Activated CD4-positive, alpha-beta T cell treated with anti-CD3 and anti-CD28 coated beads, Interleukin-2, Interleukin-6, amounts not matched to agents 100 ng/mL and 50 ng/mL, durations not matched to agents 16 hours and 8 hours (primary cell): Measurements from ENCODE around the gene TENM3.
A peak's percentile ranks its signal among the peaks of the same experiment; 100 is the strongest.
"Not testable (repeated sequence)": the region's sequence is repeated elsewhere in the genome, so short reads cannot be mapped to it uniquely, and the experiment has no call there.

Source experiments
- DNase-seq: peaks from one replicate; pipeline ENCODE4 v3.0.0-alpha.2; 2020

The TENM3 gene

DNA sequence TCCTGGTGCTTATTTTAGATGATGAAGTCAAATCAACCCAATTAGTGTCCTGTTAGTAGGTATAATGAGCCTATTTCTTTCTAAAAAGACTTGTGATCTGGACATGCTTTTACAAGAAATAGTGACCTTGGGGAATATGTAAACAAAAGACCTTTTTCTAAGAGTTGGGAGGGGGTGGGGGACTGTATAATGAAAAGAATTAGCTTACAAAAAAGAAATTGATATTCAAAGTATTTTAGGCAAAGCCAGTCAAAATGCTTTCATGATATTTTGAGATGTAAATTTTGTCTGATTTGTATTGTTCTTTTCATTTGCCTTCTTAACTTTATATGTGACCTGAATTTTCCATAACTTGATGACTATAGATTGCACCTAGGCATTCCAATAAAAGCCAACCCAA, 559.4 kb downstream of the TENM3 start:
- DNase-seq, result no peak

DNA sequence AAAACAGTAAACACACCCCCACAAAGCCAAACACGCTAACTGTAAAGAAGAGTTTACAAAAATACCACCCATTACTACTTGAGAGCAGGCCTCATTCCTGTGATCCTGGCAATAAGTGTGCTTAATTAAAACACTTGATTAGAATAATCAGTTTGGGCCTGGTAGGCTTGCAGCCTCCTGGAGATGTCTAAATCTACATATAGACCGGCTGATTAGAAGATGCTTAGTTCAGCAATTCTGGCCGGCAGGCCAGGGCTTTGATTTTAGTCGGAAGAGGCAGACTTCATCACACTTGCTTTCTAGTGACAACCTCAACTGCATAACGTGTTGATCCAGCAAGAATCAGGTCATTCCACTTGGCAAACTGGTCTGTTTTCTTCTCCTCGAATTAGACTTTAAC, 560.0 kb downstream of the TENM3 start:
- DNase-seq, result no peak

DNA sequence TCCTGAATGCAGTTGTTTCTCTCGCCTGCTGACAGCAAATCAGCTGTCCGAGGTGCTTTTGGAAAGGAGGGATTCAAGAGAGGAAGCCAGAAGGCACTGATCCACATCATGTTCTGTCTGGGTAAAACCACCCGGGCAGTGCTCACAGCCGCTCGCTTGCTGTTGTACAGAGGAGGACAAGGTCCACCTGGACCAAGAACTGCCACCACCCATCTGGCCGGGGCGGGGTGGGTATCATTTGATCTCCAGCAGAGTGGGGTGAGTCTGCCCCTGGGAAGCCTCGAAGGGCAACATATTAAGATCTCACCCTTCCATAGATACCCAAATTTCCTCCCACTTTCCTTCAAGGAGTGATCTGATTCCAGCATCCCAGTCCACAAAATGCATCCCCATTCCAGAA, 560.9 kb downstream of the TENM3 start:
- DNase-seq, result no peak

DNA sequence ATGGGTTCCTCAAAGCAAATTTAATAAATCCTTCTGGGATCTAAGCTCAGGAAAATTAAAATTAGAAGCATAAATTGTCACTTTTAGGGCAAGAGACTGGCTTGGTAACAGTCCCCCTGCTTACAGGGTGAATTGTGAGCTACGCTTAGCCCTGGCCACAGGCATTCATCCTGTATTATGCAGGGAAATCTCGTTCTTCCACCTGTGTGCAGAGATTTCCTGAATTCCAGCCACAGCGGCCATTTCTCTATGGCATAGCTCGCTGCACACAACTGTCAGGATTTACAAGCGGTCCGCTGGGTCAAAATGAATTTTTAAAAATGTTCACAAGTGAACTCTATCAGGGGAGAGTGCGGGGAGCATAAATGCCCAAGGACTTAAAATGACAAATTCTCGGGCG, 562.1 kb downstream of the TENM3 start:
- no peak for DNase-seq

DNA sequence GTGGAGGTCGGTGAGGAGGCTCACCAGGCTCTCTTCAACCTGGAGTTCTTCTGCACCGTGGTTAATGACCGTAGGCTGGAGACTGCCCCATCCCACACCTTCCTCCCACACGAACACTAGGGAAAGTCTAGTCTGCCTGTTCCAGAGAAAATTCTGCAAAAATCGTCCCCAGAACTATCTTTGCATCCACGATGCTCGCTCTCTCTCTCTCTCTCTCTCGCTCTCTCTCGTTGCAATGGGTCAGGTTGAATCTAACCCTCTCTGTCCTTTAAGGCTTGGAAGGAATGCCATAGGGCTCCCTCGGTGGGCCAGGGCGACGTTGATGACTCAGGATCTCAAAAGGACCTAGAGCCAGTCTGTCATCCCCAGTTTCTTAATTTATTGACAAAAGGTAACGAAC, 562.5 kb downstream of the TENM3 start:
- DNase-seq, result no peak

DNA sequence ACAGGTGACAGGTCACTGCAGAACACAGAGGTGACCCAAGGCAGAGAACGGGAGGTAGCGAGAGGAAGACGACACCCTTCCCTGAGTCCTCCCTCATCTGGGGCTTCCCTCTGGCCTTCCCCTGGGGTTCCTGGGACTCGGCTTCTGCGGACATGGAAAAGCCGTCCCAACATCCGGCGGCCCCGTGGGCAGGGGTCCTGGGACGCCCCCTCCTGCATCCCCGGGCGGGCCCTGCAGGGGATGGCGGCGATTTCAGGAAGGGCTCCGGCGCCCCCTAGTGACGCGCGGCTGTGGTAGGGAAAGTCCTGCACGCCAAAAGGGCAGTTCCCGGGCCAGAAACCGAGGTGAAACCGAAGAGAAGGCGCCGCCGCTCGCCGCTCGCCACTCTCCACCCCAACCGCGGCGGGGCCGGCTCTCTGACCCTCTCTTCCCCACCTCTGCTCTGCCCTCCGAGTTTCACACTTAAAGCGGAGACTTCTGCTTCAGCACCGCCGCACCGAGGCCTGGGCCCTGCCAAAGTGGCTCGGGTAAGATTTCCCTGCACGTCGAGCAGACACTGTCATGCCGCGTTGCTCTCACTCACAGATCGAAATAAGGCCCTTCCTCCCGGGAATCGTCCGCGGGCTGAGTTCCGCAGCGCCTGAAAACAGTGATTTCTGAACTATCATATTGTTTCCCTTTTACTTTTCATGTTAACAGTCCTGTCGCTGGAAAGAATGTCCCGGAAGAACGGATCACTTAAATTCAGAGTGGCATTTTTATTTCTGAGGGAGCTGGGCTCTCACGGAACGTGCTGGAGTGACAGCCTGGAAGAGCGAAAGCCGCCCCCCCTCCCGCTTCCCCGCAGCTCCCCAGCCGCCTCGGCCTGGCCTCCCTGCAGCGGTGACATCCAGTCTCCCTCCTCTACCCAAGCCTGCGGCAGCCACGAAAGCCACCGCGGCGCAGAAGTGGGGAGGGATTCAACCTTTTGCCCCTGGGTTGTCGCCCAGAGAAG, 563.4 kb downstream of the TENM3 start:
- DNase-seq, result peak; percentile 81

DNA sequence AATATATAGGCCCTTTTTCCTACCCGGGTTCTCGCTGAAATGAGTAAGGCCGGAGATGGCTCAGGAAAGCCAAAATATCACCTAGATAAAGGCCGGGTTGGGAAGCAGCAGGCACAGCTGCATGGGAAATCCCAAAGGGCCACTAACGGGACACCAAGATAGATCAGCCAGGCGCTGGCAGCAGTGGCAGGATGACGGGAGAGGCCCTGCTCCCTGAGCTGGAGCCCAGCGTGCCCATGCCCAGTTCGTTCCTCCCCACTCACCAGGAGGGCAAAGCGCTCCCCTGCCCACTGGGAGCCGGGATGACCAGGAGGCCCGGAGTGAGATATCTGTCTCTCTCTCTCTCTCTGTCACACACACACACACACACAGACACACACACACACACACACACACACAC, 564.1 kb downstream of the TENM3 start:
- DNase-seq, result no peak

DNA sequence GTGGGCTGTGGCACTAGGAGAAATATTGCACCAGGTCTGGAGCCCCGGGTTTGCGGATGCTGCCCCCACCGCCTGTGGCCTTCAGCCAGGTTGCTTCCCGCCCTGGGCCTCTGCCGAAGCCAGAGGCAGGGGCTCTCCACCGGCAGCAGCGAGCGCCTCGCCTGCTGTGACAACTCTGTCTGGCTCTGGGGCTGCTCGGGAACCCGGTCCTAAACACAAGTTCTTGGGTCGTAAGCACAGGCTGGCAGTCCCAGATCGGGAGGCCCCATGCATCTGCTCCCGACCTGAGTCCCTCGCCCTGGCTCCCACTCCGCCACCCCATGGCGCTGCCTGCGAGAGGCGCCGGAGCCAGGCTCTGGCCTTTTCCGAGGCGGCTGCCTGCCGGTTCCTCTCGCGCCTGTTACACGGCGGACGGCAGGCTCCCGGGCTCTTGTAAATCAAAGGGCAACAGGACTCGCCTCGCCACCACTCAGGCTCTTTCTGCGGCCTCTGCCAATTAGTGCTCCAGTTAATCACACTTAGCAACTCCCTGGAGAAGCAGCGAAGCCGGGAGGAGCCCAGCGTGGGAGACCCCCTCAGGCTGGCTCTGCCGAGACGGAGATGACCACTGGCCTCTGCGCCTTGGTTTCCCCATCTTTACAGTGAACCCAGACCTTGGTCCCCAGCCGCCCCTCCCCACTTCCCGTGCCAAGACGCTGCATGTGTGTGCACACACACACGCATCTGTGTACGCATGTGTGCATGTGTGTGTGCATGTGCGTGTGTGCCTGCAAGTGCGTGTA, 564.8 kb downstream of the TENM3 start:
- DNase-seq, result no peak

DNA sequence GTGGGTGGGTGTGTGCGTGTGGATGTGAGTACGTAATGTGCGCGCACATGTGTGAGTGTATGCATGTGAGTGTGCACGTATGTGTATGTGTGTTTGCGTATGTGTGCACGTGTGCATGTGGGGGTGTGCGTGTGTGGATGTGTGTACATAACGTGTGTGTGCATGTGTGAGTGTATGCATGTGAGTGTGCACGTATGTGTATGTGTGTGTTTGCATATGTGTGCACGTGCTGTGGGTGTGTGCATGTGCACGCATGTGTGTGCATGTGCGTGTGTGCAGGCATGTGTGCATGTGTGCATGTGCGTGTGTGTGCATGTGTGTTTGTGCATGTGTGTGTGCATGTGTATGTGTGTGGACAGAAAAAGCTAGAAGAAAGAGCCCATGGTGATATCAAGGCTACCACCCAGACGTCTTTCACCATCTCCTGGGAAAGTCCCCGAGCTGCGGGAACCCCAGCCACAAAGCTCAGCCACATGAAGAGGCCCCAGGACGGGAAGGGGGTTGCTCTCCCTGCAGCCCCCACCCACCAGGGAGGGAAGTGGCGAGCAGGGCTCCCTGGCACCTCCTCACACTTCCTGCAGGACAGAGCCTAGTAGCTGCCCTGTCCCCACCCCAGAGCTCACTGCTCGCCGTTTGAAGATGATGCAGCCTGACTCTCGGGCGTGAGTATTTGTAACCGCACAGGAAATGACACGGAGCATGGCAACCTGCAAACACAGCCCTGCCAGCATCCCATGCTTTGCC, 565.6 kb downstream of the TENM3 start:
- peak; percentile 89 for DNase-seq

DNA sequence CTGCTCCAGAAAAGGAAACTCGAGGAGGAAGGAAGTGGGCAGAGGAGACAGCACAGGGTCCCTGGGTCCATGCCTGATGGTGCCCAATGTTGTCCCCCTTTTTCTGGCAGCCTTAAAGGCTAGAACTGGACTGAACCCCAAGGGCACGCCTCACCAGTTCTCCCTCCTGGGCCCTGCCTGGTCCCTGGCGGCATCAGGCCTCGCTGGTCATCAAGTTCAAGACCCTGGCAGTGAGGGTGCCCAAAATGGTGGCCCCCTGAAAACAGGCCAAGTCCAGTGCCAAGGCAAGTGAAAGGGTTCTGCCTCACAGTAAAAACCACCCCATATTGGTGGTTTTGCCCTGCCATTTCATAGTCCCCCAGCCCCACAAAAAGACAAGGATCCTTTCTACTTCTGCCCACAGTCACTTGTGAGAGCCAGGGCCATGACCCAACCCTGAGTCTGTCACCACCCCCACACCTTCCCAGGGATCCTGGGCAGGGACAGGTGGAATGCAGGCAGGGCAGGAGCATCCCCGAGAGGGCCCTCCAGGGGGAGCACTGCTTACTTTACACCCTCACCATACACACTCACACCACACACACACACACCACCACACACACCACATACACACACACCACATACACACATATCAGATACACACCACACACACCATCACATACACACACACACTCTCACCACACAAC, 566.4 kb downstream of the TENM3 start:
- DNase-seq, result peak; percentile 40

DNA sequence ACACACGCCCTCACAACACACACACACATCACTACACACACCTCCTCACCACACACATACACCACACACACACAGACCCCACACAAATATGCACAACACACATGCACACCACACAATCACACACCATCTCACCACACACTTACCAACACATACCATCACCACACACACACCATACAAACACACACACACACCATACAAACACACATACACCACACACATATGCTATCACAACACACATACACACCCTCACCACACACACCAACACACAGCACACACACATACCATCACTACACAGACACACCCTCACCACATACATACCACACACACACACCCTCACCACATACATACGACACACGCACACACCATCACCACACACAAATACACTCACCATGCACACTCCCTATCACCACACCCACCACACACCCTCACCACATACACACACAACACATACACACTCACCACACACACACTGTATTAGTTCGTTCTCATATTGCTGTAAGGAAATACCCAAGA, 567.0 kb downstream of the TENM3 start:
- DNase-seq, result no peak

DNA sequence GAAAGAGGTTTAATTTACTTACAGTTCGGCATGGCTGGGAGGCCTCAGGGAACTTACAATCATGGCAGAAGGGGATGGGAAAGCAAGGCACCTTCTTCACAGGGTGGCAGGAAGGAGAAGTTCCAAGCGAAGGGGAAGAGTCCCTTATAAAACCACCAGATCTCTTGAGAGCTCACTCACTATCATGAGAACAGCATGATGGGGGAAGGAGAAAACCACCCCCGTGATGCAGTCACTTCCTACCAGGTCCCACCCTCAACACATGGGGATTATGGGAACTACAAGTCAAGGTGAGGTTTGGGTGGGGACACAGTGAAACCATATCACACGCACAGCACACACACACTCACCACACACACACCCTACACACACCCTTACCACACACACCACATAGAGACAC, 569.7 kb downstream of the TENM3 start:
- DNase-seq, result no peak

DNA sequence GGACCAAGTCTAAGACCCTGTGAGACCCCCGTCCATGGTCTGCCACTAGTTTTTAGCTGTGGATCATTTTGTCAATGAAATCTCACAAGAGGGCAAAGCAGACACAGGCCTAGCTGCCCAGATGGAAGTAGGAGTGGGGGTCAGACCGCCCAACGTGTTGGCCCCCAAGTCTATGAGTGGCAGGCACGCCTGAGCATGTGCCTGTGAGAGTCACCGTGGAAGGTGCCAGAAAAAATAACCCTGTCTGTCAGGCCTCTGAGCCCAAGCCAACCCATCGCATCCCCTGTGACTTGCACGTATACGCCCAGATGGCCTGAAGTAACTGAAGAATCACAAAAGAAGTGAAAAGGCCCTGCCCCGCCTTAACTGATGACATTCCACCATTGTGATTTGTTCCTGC, 570.9 kb downstream of the TENM3 start:
- not testable (repeated sequence) for DNase-seq

DNA sequence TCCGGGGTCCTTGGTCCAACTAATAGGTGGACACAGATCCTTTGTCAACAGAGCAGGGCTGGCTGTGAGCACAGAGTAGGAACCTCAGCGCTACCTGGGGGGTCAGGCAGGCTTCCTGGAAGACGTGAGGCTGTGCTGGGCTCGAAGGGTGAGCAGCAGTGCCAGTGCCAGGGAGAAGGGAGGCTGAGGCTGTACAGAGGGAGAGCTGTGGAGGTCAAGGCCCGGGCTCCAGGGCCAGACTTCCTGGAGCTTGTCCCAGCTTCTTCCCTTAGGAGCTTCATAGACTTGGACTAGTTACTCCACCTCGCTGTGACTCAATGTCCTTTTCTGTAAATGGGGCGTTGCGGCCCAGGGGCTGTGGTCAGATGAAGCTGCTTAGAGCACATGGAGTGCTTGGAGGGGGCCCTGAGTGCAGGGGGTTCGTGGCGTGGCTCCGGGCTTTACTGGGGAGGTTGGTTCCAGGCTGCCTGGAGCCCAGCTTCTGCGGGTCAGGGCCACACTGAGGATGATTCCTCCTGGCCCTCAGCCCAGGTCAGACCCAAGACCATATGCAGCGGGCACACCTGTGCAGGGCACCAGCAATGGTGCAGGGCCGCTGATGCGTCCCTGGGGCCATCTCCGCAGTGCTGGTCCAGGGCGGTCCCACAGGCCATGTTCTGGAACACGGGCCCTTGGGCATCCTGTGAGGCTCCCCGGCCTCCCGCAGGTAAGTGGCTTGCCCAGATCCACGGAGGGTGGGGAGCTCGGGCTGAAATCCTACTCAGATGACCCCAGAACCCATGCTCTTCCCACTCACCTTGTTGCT, 575.9 kb downstream of the TENM3 start:
- no peak for DNase-seq

DNA sequence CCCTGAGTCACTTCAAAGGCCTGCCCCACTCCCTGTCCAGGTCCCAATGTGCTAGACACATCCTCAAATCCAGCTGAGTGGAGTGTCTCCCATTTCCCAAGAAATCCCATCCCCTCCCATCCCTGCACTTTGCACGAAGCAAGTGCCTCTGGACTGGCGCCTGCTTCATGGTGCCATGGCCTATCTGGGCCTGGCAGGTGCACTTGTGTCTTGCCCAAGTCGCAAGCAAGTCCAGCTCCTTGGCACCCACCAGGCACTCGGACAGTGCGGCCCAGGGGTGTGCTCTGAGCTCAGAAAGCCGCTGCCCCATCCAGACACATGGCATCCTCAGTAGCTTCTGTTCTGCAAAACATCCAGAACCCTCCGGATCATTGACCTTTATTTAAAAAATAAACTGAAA, 576.5 kb downstream of the TENM3 start:
- DNase-seq, result no peak

DNA sequence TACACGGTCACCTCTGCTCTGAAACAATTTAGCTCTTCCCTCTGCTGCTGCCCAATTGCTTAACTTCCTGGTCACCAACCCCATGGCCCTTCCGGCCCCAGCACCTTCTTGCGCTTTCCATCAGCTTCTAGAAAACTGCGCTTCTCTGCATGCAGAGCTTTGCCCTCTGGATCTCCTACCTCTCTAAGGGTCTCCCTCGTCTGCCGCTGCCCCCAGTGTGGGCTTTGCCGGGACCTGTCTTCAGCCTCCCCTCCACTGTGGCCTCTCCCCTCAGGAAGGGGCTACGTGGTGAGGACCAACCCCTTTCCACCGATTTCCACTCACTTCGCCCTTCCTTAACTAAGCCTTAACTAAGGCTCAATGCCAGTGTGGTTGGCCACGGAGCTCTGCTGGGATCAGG, 579.4 kb downstream of the TENM3 start:
- DNase-seq, result no peak

DNA sequence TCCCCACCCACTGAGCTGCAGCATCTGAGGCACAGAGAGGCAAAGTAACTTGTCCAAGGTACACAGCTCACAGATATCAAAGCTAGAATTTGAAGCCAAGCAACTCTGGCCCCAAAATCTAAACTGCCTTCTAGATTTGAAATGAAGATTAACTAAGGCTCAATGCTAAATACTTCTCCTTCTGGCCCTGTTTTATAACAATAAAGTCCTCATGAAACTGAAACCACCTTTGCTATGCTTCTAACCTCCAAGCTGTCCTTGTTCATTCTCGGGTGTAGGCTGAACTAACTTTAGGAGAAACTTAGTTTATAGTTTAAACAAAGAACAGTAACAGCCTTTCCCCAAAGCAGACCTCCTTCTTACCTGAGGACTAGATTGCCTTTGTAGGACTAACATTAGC, 580.4 kb downstream of the TENM3 start:
- DNase-seq, result no peak

DNA sequence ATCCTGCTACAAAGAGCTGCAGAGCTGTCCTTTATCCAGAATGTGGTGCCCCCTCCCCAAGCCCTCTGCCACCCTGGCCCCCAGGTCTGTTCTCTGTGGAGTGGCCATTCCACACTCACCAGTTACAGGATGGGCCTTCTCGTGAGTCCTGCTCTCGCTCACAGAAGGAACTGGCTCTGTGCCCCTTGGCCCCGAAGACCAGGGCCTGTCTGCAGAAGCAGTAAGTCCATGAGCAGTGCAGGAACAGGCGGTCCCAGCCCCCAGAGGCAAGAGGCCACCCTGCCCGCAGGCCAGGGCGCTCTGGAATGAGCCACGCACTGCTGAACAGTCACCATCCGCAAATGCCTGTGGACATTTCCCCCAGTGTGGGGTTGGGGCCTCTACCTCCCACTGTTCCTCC, 581.8 kb downstream of the TENM3 start:
- no peak for DNase-seq

DNA sequence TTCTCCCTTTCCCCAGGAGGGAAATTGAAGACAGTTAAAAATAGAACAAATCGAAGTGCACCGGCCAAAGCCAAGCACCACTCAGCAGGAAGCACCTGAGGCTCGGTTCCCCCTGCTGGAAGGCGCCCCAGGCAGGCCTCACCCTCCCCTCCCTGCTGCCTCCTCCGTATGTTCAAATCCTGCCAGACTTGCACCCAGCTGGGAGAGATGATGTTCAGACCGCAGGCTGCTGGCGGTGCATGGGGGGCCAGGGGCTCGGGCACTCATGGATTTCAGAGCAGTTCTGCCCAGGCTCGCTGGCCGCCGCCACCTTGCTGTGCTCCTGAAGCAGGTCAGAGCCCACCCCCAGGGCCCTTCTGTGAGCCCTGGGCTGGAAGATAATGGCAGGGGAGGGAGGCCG, 582.6 kb downstream of the TENM3 start:
- no peak for DNase-seq

DNA sequence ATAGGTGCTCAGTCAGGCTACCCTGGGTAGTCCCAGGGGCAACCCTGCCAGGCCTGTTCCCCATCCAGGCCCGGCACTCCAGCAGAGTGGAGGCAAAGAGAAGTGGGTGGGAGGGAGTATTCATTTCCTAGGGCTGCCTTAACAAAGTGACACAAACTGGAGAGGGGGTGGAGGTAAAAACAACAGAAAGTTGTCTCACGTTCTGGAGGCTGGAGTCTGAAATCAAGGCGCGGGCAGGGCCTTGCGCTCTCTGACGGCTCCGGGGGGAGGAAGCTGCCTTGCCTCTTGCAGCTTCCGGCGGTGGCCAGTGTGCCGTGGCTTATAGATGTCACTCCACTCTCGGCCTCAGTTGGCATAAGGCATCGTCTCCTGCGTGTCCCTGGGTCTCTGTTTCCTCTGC, 583.2 kb downstream of the TENM3 start:
- peak; percentile 30 for DNase-seq

DNA sequence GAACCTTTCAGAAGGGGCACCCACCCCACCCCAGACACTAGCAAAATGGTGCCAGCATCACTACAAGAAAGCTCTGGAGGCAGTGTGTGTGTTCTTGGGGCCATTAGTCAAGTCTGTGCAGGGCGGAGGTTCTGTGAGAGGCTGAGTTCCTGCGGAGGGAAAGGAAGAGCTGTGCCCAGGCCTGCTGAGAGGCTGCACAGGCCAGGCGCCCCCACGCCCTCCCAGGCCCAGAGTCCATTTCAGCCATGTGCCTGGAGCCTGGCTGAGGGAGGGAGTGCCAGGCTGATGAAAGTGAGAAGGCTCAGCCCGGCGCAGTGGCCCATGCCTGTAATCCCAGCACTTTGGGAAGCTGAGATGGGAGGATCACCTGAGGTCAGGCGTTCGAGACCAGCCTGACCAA, 584.0 kb downstream of the TENM3 start:
- no peak for DNase-seq

DNA sequence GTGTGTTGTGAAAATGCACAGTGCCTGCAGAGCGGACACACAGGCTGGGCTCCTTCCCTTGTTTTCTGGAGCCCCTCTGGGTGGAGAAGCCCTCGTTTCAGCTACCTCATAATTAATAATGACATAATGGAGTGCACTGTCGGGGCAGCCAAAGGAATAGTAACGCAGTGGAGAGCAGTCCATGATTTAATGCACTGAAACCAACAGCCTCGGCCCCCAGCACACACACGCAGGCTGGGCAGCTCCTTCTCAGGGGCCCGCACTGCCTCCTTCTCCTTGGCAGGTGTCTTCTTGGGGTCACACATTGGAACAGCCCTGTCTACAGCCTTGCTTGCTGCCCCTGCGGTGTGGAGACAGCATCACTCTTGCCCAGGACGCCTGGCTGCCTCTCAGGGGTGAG, 584.8 kb downstream of the TENM3 start:
- DNase-seq, result no peak
